ENCODE results near the gene ST3GAL2. TPM values are rescaled to one million over a fixed set of nuclear protein-coding genes. Genes with fewer than 3 reads are reported as not detected.
A peak's percentile ranks its signal among the peaks of the same experiment; 100 is the strongest.

The ST3GAL2 gene
- total and polyA plus RNA-seq, 2 donors (not counting 1 experiment from before 2014, with no cell fraction given), result 18.2 to 71.3 TPM

DNA sequence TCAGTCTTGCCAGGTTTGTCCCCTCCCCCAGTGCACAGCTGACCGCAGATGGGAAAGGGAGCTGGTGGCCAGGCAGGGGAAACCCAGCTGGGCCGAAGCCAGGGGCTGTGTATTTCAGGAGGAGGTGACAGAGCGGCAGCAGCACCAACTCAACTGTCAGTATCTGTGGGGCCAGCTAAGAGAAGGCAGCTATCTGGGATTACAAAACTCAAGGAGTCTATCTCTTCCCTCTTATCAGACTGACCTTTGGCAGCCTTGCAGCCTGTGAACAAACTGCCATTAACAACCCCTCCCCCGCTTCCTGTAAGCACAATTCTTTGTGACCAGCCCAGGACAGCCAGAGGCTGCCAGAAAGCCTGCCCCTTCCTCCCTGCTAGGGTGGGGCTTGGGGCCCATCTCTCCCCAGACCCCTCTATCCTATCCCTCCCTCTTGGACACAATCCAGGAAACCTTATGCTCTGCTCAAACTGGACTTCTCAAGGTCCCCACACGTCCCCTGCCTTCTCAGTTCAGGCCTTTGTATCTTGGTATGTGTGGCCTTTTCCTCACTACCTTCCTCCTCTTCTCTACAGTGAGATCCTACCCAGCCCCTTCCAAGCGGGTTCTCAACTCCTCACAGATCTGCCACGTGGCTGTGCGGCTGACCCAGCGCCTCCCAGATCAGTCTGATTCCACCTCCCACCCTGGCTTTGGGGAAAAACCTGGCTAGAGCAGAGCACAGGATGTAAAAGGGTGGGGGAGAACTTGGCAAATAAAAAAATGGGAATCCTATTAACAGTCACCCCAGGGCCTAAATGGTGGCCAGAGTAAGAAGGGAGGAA lies 10.5 kb downstream of the ST3GAL2 start:
- H3K9ac ChIP-seq (ENCODE audit: low read length), result no peak overlapping the region
- no peak overlapping the region for H3K4me3 ChIP-seq (ENCODE audit: control extremely low read depth in 1 of 5, extremely low read depth in 1 of 5, insufficient read depth in 1 of 5, low read depth in 2 of 5, low read length in 4 of 5)
- H3K36me3 ChIP-seq (replicated peaks in 1 of 2; ENCODE audit: control extremely low read depth in 1 of 2, control insufficient read depth in 1 of 2, extremely low read depth in 1 of 2, insufficient read depth in 2 of 2, low read length in 1 of 2), result peaks cover 0 to 4% of the 10 kb centered on the region in 2 experiments
- peak overlapping the region; percentile 20 for H2AFZ ChIP-seq (ENCODE audit: insufficient read depth, low read depth, low read length, poor library complexity, severe bottlenecking)
- no peaks in the 10 kb centered on the region for H3K27me3 ChIP-seq (replicated peaks in 1 of 4; ENCODE audit: control extremely low read depth in 1 of 4, control insufficient read depth in 3 of 4, insufficient read depth in 4 of 4, low read length in 3 of 4)
- H3K4me2 ChIP-seq (replicated peaks; ENCODE audit: low read depth, low read length, poor library complexity, severe bottlenecking), result peak overlapping the region; percentile 48
- 75% methylated on average over 1 of the region's 9 CpGs for WGBS (ENCODE audit: insufficient coverage)
- H3K4me1 ChIP-seq (ENCODE audit: control insufficient read depth in 2 of 2, insufficient read depth in 2 of 2, low read length in 2 of 2), result peaks cover 52 to 57% of the 10 kb centered on the region in 2 donors
- ChIA-PET POLR2A (interaction anchor here (2.9 kb wide), 1 partner anchor 11 kb away, joined by 16 read pairs; no protein-coding TSS in a partner anchor), CTCF (interaction anchor here (0.7 kb wide), 1 partner anchor 32 kb away, joined by 3 read pairs; no protein-coding TSS in a partner anchor)
- no peaks in the 10 kb centered on the region for H3K9me3 ChIP-seq (ENCODE audit: control extremely low read depth in 1 of 3, control insufficient read depth in 2 of 3, insufficient read depth in 1 of 3, low read length in 2 of 3)
- peak; percentile 40 for DNase-seq
- Mint-ChIP-seq H3K4me3 (peak overlapping the region; percentile 49), H3K4me1 (peaks cover 58% of the 10 kb centered on the region), H3K9me3 (ENCODE audit: insufficient read depth) (no peaks in the 10 kb centered on the region), H3K27ac (peak overlapping the region; percentile 66), H3K27me3 (no peaks in the 10 kb centered on the region)
- intact Hi-C loops (cut with micrococcal nuclease), result no loop called here
- TF ChIP-seq EZH2 (IDR thresholded peaks at IDR 0.05; ENCODE audit: borderline replicate concordance, insufficient read depth, low read depth, low read length, poor library complexity, severe bottlenecking), result no peak
- TF ChIP-seq, protein P1, sequence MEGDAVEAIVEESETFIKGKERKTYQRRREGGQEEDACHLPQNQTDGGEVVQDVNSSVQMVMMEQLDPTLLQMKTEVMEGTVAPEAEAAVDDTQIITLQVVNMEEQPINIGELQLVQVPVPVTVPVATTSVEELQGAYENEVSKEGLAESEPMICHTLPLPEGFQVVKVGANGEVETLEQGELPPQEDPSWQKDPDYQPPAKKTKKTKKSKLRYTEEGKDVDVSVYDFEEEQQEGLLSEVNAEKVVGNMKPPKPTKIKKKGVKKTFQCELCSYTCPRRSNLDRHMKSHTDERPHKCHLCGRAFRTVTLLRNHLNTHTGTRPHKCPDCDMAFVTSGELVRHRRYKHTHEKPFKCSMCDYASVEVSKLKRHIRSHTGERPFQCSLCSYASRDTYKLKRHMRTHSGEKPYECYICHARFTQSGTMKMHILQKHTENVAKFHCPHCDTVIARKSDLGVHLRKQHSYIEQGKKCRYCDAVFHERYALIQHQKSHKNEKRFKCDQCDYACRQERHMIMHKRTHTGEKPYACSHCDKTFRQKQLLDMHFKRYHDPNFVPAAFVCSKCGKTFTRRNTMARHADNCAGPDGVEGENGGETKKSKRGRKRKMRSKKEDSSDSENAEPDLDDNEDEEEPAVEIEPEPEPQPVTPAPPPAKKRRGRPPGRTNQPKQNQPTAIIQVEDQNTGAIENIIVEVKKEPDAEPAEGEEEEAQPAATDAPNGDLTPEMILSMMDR (IDR thresholded peaks at IDR 0.05), result no peak
- peak overlapping the region; percentile 39 to 63 for H3K27ac ChIP-seq (ENCODE audit: low read length in 2 of 2)
- peaks cover 49% of the 10 kb centered on the region for H3K79me2 ChIP-seq (ENCODE audit: control insufficient read depth, insufficient read depth, low read length)
- no peak for ATAC-seq (ENCODE audit: low read depth)
- H4K20me1 ChIP-seq (ENCODE audit: control insufficient read depth, insufficient read depth, low read length, poor library complexity, severe bottlenecking), result no peaks in the 10 kb centered on the region

DNA sequence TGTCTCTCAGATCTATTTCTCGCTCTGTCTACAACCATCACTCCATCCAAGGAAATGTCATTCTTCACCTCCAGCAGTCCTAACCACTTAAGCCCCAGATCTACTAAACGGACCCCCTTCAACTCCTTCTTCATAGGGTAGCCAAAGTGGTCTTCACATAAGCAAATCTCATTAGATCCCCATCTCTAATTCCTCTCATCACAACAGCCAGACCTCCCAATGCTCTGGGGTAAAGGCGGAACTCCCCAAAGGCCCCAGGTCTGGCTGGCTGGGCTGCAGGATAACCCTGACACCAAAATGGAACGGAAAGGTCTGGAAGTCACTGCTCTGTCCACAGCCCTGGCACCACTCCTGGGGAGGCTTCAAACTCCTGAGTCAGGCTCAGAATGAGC lies 11.1 kb downstream of the ST3GAL2 start:
- H3K4me2 ChIP-seq (replicated peaks; ENCODE audit: low read depth, low read length, poor library complexity, severe bottlenecking), result peak overlapping the region; percentile 48
- CTCF ChIA-PET, result interaction anchor here (0.7 kb wide), 1 partner anchor 31 kb away, joined by 3 read pairs; no protein-coding TSS in a partner anchor
- no peak for DNase-seq
- peak overlapping the region; percentile 20 for H2AFZ ChIP-seq (ENCODE audit: insufficient read depth, low read depth, low read length, poor library complexity, severe bottlenecking)
- no peak overlapping the region for H3K9ac ChIP-seq (ENCODE audit: low read length)
- ATAC-seq (ENCODE audit: low read depth), result no peak
- peaks cover 46 to 51% of the 10 kb centered on the region in 2 donors for H3K4me1 ChIP-seq (ENCODE audit: control insufficient read depth in 2 of 2, insufficient read depth in 2 of 2, low read length in 2 of 2)
- Mint-ChIP-seq H3K4me3 (peak overlapping the region; percentile 11), H3K9me3 (ENCODE audit: insufficient read depth) (no peaks in the 10 kb centered on the region), H3K27me3 (no peaks in the 10 kb centered on the region), H3K4me1 (peaks cover 55% of the 10 kb centered on the region), H3K27ac (peak overlapping the region; percentile 66)
- H3K79me2 ChIP-seq (ENCODE audit: control insufficient read depth, insufficient read depth, low read length), result peaks cover 46% of the 10 kb centered on the region
- no peaks in the 10 kb centered on the region for H4K20me1 ChIP-seq (ENCODE audit: control insufficient read depth, insufficient read depth, low read length, poor library complexity, severe bottlenecking)
- H3K36me3 ChIP-seq (replicated peaks in 1 of 2; ENCODE audit: control extremely low read depth in 1 of 2, control insufficient read depth in 1 of 2, extremely low read depth in 1 of 2, insufficient read depth in 2 of 2, low read length in 1 of 2), result peaks cover 0 to 4% of the 10 kb centered on the region in 2 experiments
- H3K27ac ChIP-seq (ENCODE audit: low read length in 2 of 2), result peak overlapping the region; percentile 39 to 63
- H3K27me3 ChIP-seq (replicated peaks in 1 of 4; ENCODE audit: control extremely low read depth in 1 of 4, control insufficient read depth in 3 of 4, insufficient read depth in 4 of 4, low read length in 3 of 4), result no peaks in the 10 kb centered on the region
- no peak for TF ChIP-seq EZH2 (IDR thresholded peaks at IDR 0.05; ENCODE audit: borderline replicate concordance, insufficient read depth, low read depth, low read length, poor library complexity, severe bottlenecking)
- TF ChIP-seq, protein P1 (IDR thresholded peaks at IDR 0.05), result no peak
- H3K9me3 ChIP-seq (ENCODE audit: control extremely low read depth in 1 of 3, control insufficient read depth in 2 of 3, insufficient read depth in 1 of 3, low read length in 2 of 3), result no peaks in the 10 kb centered on the region
- H3K4me3 ChIP-seq (ENCODE audit: control extremely low read depth in 1 of 5, extremely low read depth in 1 of 5, insufficient read depth in 1 of 5, low read depth in 2 of 5, low read length in 4 of 5), result no peak overlapping the region
- WGBS (ENCODE audit: insufficient coverage), result 52% methylated on average over 4 of the region's 4 CpGs
- POLR2A ChIA-PET, result interaction anchor here (2.9 kb wide), 1 partner anchor 11 kb away, joined by 16 read pairs; no protein-coding TSS in a partner anchor
- intact Hi-C loops (cut with micrococcal nuclease), result no loop called here

Measured in B cell (primary cell).